Astrocyte (in vitro differentiated cells and primary cell): ENCODE results near the gene PRKAA2. TPM values are rescaled to one million over a fixed set of nuclear protein-coding genes. Genes with fewer than 3 reads are reported as not detected.

Experiments used
- DNase-seq: peaks from one replicate; pipeline ENCODE4 v3.0.0-alpha.2; 2010; ENCODE audit warnings: low read depth
- FAIRE-seq: peaks from 2 replicates; lab custom pipeline; 2011; peaks lifted over from hg19 to GRCh38; lab: Jason Lieb, UNC
- H2AFZ ChIP-seq: 2 replicates; pipeline ENCODE4 v1.6.0; 2012; ENCODE audit warnings: low read depth, low read length, inconsistent platforms
- H3K27ac ChIP-seq: 2 replicates; pipeline ENCODE4 v1.5.1; 2011; ENCODE audit warnings: low read depth, low read length, inconsistent platforms
- H3K27me3 ChIP-seq: 2 replicates; pipeline ENCODE4 v1.6.0; 2011; ENCODE audit warnings: low read length, inconsistent platforms; ENCODE audit not compliant: insufficient read depth
- H3K36me3 ChIP-seq: 2 replicates; pipeline ENCODE4 v1.5.1; 2011; ENCODE audit warnings: low read length, inconsistent platforms; ENCODE audit not compliant: insufficient read depth
- H3K4me1 ChIP-seq: 2 replicates; pipeline ENCODE4 v1.5.1; 2011; ENCODE audit warnings: low read length, inconsistent platforms; ENCODE audit not compliant: insufficient read depth
- H3K4me2 ChIP-seq: 2 replicates; pipeline ENCODE4 v1.6.0; 2012; ENCODE audit warnings: low read length, inconsistent platforms
- H3K4me3 ChIP-seq: 2 replicates; pipeline ENCODE4 v1.5.1; 2011; ENCODE audit warnings: low read depth, mild to moderate bottlenecking, low read length, inconsistent platforms; ENCODE audit not compliant: insufficient read depth
- H3K79me2 ChIP-seq: 2 replicates; pipeline ENCODE4 v1.6.0; 2012; ENCODE audit warnings: mild to moderate bottlenecking, low read length, inconsistent platforms; ENCODE audit not compliant: insufficient read depth
- H3K9ac ChIP-seq: 2 replicates; pipeline ENCODE4 v1.6.0; 2012; ENCODE audit warnings: mild to moderate bottlenecking, low read length, inconsistent platforms
- H3K9me3 ChIP-seq: 2 replicates; pipeline ENCODE4 v1.5.1; 2012; ENCODE audit warnings: low read depth, mild to moderate bottlenecking, low read length, inconsistent platforms; ENCODE audit not compliant: insufficient read depth
- H4K20me1 ChIP-seq: 2 replicates; pipeline ENCODE4 v1.6.0; 2012; ENCODE audit warnings: low read length, inconsistent platforms; ENCODE audit not compliant: insufficient read depth
- H3K27ac Mint-ChIP-seq: one replicate; pipeline ENCODE4 v1.8.0; 2021; ENCODE audit warnings: mild to moderate bottlenecking, mixed read lengths; ENCODE audit not compliant: unreplicated experiment
- H3K27me3 Mint-ChIP-seq: one replicate; pipeline ENCODE4 v1.8.0; 2021; ENCODE audit warnings: low read depth, mixed read lengths; ENCODE audit not compliant: unreplicated experiment
- H3K36me3 Mint-ChIP-seq: one replicate; pipeline ENCODE4 v1.8.0; 2021; ENCODE audit warnings: low read depth, mixed read lengths; ENCODE audit not compliant: unreplicated experiment
- H3K4me1 Mint-ChIP-seq: one replicate; pipeline ENCODE4 v1.8.0; 2021; ENCODE audit warnings: low read depth, mixed read lengths; ENCODE audit not compliant: unreplicated experiment
- H3K4me3 Mint-ChIP-seq: one replicate; pipeline ENCODE4 v1.8.0; 2021; ENCODE audit warnings: mild to moderate bottlenecking, moderate library complexity, mixed read lengths; ENCODE audit not compliant: unreplicated experiment
- H3K9me3 Mint-ChIP-seq: one replicate; pipeline ENCODE4 v1.8.0; 2021; ENCODE audit warnings: mild to moderate bottlenecking, mixed read lengths; ENCODE audit not compliant: unreplicated experiment
- CTCF ChIP-seq: IDR thresholded peaks from 2 replicates; pipeline ENCODE4 v1.5.1; 2011; ENCODE audit warnings: low read depth, mild to moderate bottlenecking, inconsistent platforms, low read length, moderate library complexity; ENCODE audit not compliant: insufficient read depth
- EZH2 ChIP-seq: IDR thresholded peaks from 2 replicates; pipeline ENCODE4 v1.6.1; 2012; ENCODE audit warnings: mild to moderate bottlenecking, low read length, inconsistent platforms; ENCODE audit not compliant: insufficient read depth
- total RNA-seq: library from RNA; stranded (reverse); gene quantifications from 2 replicates; pipeline ENCODE4 v1.2.1, GENCODE V29; 2021

The PRKAA2 gene
- total RNA-seq, 1 donor from 2014 or later: 2.4 TPM

DNA sequence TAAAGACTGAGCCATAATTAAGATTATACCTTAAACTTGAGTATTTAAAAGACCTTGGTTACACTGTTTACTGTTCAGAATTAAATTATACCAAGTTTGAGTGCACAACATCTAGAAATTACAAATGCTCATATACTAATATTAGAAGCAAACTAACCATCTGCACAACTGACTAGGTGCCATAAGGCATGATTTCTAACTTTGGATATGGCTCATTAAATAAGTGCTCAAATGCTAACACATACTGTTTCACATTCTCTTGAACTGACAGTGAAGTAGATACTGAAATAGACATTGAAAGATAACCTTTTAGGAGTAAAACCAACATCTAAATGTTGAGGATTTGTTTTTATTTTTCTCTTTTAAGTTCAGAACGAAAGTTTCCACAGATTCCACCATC is 74.1 kb downstream of the PRKAA2 start:
- no peak for TF ChIP-seq CTCF
- TF ChIP-seq EZH2: no peak
- Mint-ChIP-seq H3K27ac (no peak overlapping the region), H3K36me3 (no peaks in the 10 kb centered on the region), H3K4me1 (peaks cover 4% of the 10 kb centered on the region), H3K27me3 (no peaks in the 10 kb centered on the region), H3K9me3 (no peaks in the 10 kb centered on the region), H3K4me3 (no peak overlapping the region)
- no peak overlapping the region for H3K4me2 ChIP-seq
- H4K20me1 ChIP-seq: no peaks in the 10 kb centered on the region
- H3K4me3 ChIP-seq: no peak overlapping the region
- no peaks in the 10 kb centered on the region for H3K79me2 ChIP-seq
- DNase-seq: no peak
- FAIRE-seq: no peak
- no peaks in the 10 kb centered on the region for H3K9me3 ChIP-seq
- H3K9ac ChIP-seq: no peak overlapping the region
- no peak overlapping the region for H2AFZ ChIP-seq
- H3K27me3 ChIP-seq: no peaks in the 10 kb centered on the region
- H3K36me3 ChIP-seq: no peaks in the 10 kb centered on the region
- H3K4me1 ChIP-seq: peaks cover 5% of the 10 kb centered on the region
- H3K27ac ChIP-seq: no peak overlapping the region

DNA sequence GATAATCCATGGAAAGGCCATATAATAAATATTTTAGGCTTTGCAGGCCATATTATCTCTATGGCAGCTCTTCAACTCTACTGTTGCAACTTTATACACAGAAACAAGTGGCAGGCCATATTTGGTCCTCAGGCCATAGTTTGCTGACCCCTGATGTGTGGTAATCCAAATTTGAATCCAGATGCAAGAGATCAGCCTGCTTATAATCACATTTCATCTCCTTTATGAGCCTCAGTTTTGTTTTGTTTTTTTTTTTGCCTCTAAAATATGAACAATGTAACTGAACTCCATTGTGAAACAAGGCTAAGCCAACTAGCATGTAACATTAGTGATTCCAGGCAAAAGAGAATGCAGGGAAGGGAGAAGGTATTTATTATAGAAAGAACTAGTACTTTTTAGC is 81.6 kb downstream of the PRKAA2 start:
- no peak for FAIRE-seq

More for the DNA sequence above, 81.6 kb downstream of the PRKAA2 start:
- Histone ChIP-seq H3K27me3 (no peaks in the 10 kb centered on the region), H3K4me2 (no peak overlapping the region), H3K36me3 (no peaks in the 10 kb centered on the region), H3K9ac (no peak overlapping the region), H3K9me3 (no peaks in the 10 kb centered on the region), H3K4me3 (no peak overlapping the region), H3K79me2 (no peaks in the 10 kb centered on the region), H3K4me1 (no peaks in the 10 kb centered on the region), H3K27ac (no peak overlapping the region), H4K20me1 (no peaks in the 10 kb centered on the region), H2AFZ (no peak overlapping the region)
- Mint-ChIP-seq H3K36me3 (no peaks in the 10 kb centered on the region), H3K9me3 (no peaks in the 10 kb centered on the region), H3K4me3 (no peak overlapping the region), H3K4me1 (no peaks in the 10 kb centered on the region), H3K27ac (no peak overlapping the region), H3K27me3 (no peaks in the 10 kb centered on the region)
- TF ChIP-seq CTCF (no peak), EZH2 (no peak)
- no peak for DNase-seq
